Activated T-helper 9 cell treated with anti-CD3 and anti-CD28 coated beads, Interleukin-2, amount 50 U/mL, for 16 hours (primary cell): ENCODE data around the gene ARL6IP6.

Source experiments
- DNase-seq: peaks from one replicate; pipeline ENCODE4 v3.0.0-alpha.2; 2020; ENCODE audit warnings: low read depth

Gene ARL6IP6

DNA sequence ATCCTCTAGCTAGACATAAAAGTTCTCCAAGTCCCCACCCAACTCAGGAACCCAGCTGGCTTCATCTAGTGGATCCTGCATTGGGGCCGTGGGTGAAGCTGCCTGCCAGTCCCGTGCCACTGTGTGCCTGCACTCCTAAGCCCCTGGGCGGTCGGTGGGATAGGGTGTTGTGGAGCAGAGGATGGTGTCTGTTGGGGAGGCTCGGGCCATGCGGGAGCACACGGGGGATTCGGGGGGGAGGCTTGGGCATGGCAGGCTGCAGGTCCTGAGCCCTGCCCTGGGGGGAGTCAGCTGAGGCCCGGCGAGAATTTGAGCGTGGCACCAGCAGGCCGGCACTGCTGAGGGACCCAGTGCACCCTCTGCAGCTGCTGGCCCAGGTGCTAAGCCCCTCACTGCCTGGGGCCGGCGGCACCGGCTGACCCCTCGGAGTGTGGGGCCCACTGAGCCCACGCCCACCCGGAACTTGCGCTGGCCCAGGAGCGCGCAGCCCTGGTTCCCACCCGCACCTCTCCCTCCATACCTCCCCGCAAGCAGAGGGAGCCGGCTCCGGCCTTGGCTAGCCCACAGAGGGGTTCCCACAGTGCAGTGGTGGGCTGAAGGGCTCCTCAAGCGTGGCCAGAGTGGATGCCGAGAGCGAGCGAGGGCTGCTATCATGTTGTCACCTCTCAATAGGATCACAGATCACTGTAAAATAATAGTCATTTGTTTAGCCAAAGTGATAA lies 86.4 kb downstream of the ARL6IP6 start:
- DNase-seq = no peak

DNA sequence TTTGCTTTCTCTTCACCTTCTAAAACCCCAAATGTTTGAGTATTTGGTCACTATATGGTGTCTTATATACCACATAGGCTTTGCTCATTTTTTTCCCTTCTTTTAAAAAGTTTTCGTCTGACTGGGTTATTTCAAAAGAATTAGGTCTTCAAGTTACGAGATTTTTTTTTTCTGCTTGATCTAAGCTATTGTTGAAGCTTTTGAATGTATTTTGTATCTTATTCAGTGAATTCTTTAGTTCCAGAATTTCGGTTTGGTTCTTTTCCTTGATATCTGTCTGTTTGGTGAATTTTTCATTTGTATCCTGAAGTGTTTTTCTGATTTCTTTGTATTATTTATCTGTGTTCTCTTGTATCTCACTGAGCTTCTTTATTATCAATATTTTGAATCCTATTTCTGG lies 93.5 kb downstream of the ARL6IP6 start:
- no peak for DNase-seq
